Measurements from ENCODE around the gene SURF4.

- TF ChIP-seq POLR2A (IDR thresholded peaks at IDR 0.05; ENCODE audit: low read length) (no peak), EP300 (IDR thresholded peaks at IDR 0.05) (no peak), KDM1A (IDR thresholded peaks at IDR 0.05; ENCODE audit: low read depth) (no peak), RCOR1 (IDR thresholded peaks at IDR 0.05; ENCODE audit: low read depth, low read length) (no peak), MAX (IDR thresholded peaks at IDR 0.05) (no peak), CTCF (IDR thresholded peaks at IDR 0.05) (no peak), GATA3 (IDR thresholded peaks at IDR 0.05; ENCODE audit: borderline replicate concordance) (no peak), USF2 (IDR thresholded peaks at IDR 0.05) (no peak), ESRRA (IDR thresholded peaks at IDR 0.05; ENCODE audit: borderline replicate concordance, low read length) (no peak), JUN (IDR thresholded peaks at IDR 0.05) (no peak), ZC3H11A (IDR thresholded peaks at IDR 0.05) (no peak), RFX5 (IDR thresholded peaks at IDR 0.05) (no peak)
These were observed 44.6 kb downstream of the SURF4 start for GRCh38 chr9:133331221-133331620.
